Epithelial cell of prostate (primary cell): ENCODE measurements around the gene MCM8.

Source experiments
- DNase-seq: peaks from one replicate; pipeline ENCODE4 v3.0.0-alpha.2; 2011; ENCODE audit warnings: low read depth, low spot score
- H3K27ac ChIP-seq: fragments of 450-650 bp; 2 replicates; pipeline ENCODE4 v1.5.1; 2017; ENCODE audit warnings: mild to moderate bottlenecking

Gene MCM8

GRCh38 chr20:6037082-6037481 is 86.6 kb downstream of the MCM8 start:
- no peak for DNase-seq
- H3K27ac ChIP-seq = no peak overlapping the region

GRCh38 chr20:6038256-6038655 is 87.8 kb downstream of the MCM8 start:
- H3K27ac ChIP-seq = no peak overlapping the region
- no peak for DNase-seq

DNA sequence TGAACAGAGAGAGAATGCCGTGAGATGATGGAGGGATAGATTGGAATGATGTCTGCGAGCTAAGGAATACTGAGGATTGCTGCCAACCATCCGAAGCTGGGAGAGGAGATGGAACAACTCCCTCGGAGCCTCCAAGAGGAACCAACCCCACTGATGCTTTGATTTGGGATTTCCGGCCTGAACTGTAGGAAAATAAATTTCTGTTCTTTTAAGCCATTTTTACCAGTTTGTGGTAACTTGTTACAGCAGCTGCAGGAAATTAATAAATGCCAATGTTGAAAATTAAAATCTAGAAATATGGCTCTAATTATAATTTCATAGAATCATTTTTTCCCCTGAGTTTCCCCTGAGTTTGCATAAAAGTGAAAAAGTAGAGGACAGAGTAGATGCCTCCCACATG is 89.3 kb downstream of the MCM8 start:
- DNase-seq = no peak
- H3K27ac ChIP-seq = no peak overlapping the region

DNA sequence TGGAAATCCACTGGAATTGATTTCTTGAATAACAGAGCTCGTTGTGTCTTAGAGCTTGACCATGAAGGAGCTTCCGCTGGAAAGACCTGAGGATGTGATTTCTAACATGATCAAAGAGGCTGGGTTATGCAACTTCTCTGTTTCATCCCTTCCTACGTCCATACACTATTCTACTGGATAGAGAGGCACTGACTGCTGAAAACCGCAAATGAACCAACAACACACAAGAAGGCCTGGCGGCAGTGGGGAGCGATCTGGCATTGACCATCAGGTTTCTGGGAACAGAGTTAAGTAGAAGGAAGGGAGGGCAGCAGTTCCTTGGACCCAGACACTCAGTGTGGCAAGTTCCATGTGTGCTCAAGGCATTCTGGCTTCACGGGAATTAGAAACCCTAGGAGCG is 90.1 kb downstream of the MCM8 start:
- no peak for DNase-seq
- no peak overlapping the region for H3K27ac ChIP-seq

- no peak for DNase-seq
- no peak overlapping the region for H3K27ac ChIP-seq
Measured at GRCh38 chr20:6040958-6041807, 90.7 kb downstream of the MCM8 start.

GRCh38 chr20:6041808-6042265 is 91.4 kb downstream of the MCM8 start:
- no peak for DNase-seq
- no peak overlapping the region for H3K27ac ChIP-seq

DNA sequence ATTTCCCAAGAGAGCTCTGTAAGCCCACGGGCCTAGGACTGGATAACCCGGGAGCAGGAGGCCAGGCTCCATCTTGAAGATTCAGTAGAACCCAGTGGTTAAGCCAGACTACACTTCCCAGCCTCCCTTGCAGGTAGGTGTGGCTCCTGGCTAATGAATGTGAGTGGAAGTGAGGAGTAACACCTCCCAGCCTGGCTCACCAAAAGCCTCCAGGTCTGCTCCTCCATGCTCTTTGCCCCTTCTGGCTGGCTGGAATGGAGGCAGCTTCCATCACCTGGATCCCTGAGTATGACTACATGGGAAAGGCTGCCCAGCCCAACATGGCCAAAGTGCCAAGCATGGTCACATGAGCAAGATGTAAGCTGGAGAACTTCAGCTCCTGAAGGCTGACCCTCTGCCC is 93.7 kb downstream of the MCM8 start:
- H3K27ac ChIP-seq = no peak overlapping the region
- DNase-seq = no peak

- H3K27ac ChIP-seq = no peak overlapping the region
- DNase-seq = no peak
Measured at GRCh38 chr20:6045566-6045965, 95.1 kb downstream of the MCM8 start.

- no peak for DNase-seq
Measured at GRCh38 chr20:6046432-6046831, 96.0 kb downstream of the MCM8 start.

DNA sequence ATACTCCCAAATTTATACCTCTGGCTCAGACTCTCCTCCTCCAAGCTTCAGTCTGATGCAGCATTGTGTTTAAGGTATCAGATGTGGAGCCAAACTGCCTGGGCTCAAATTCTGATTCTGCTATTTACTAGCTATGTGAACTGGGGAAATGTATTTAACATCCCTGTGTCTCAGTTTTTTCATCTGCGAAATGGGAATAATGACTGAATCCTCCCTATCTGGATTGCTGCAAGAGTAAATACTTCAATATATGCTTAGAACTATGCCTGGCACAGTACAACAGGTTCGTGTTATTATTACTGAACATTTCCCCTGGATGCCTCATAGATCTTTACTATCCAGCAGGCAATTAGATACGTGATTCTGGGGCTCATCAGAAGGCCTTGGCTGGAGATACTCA is 97.9 kb downstream of the MCM8 start:
- no peak overlapping the region for H3K27ac ChIP-seq
- DNase-seq = no peak

More at GRCh38 chr20:6046432-6046831, 96.0 kb downstream of the MCM8 start:
- no peak overlapping the region for H3K27ac ChIP-seq
